ENCODE results near the gene CGRRF1.

- TF ChIP-seq, protein P1, sequence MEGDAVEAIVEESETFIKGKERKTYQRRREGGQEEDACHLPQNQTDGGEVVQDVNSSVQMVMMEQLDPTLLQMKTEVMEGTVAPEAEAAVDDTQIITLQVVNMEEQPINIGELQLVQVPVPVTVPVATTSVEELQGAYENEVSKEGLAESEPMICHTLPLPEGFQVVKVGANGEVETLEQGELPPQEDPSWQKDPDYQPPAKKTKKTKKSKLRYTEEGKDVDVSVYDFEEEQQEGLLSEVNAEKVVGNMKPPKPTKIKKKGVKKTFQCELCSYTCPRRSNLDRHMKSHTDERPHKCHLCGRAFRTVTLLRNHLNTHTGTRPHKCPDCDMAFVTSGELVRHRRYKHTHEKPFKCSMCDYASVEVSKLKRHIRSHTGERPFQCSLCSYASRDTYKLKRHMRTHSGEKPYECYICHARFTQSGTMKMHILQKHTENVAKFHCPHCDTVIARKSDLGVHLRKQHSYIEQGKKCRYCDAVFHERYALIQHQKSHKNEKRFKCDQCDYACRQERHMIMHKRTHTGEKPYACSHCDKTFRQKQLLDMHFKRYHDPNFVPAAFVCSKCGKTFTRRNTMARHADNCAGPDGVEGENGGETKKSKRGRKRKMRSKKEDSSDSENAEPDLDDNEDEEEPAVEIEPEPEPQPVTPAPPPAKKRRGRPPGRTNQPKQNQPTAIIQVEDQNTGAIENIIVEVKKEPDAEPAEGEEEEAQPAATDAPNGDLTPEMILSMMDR (conservative IDR thresholded peaks at IDR 0.05; ENCODE audit: low read depth, low read length) = no peak
- TF ChIP-seq EZH2 (IDR thresholded peaks at IDR 0.05; ENCODE audit: borderline replicate concordance, low read depth, low read length, poor library complexity, severe bottlenecking) = no peak
Measured at GRCh38 chr14:54584097-54584496, 74.4 kb downstream of the CGRRF1 start.

Measured in A673 (cell line).